SU-DHL-6 (cell line): Measurements from ENCODE around the gene BNIP1.

Experiments
- EZH2phosphoT487 ChIP-seq: fragments of 200-600 bp; sonication (generic), shearing (Covaris generic); conservative IDR thresholded peaks from 2 replicates; pipeline ENCODE4 v1.6.1; 2018; ENCODE audit warnings: mild to moderate bottlenecking, antibody characterized with exemption, low read length, moderate library complexity, mixed read lengths
- TF ChIP-seq, protein P1 (sequence below): fragments of 200-600 bp; sonication (generic); IDR thresholded peaks from one replicate; pipeline ENCODE4 v1.5.1; 2017; ENCODE audit warnings: antibody characterized with exemption, mild to moderate bottlenecking, low read length, moderate library complexity; ENCODE audit not compliant: insufficient read depth, poor library complexity, severe bottlenecking

DNA sequence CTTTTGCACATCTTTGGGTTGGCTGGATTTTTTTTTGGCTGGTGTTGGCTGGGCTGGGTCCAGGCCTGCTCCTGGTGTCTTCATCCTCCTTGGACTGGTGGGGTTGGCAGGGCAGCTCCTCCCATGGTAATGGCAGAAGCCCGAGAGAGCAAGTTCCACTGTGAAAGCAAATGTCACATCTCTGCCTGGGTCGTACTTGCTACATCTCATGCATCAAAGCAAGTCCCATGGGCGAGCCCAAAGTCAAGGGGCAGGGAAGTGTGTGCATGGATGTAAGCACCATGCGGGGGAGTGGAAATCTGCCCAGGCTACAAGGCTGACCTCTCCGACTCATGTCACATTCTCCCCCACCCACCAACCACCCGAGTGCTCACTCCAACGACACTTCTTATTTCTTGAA, 64.0 kb downstream of the BNIP1 start:
- TF ChIP-seq, protein P1, sequence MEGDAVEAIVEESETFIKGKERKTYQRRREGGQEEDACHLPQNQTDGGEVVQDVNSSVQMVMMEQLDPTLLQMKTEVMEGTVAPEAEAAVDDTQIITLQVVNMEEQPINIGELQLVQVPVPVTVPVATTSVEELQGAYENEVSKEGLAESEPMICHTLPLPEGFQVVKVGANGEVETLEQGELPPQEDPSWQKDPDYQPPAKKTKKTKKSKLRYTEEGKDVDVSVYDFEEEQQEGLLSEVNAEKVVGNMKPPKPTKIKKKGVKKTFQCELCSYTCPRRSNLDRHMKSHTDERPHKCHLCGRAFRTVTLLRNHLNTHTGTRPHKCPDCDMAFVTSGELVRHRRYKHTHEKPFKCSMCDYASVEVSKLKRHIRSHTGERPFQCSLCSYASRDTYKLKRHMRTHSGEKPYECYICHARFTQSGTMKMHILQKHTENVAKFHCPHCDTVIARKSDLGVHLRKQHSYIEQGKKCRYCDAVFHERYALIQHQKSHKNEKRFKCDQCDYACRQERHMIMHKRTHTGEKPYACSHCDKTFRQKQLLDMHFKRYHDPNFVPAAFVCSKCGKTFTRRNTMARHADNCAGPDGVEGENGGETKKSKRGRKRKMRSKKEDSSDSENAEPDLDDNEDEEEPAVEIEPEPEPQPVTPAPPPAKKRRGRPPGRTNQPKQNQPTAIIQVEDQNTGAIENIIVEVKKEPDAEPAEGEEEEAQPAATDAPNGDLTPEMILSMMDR, result no peak
- TF ChIP-seq EZH2phosphoT487, result no peak
